HCT116 (cell line): ENCODE data around the gene TSSK6. TPM values are rescaled to one million over a fixed set of nuclear protein-coding genes. Genes with fewer than 3 reads are reported as not detected.

Experiments used
- total RNA-seq: library from RNA; stranded (reverse); gene quantifications from one replicate; pipeline ENCODE4 v1.2.1, GENCODE V29; 2021; ENCODE audit not compliant: unreplicated experiment

Gene TSSK6
- total RNA-seq, 1 experiment from 2014 or later, result 4.1 TPM

Other genes starting within 250 kb of the TSSK6 start
- gene TM6SF2, start 242.2 kb downstream of the TSSK6 start, total RNA-seq, result not detected
- 47.6 TPM for gene SUGP1, start 195.0 kb downstream of the TSSK6 start, total RNA-seq
- gene MAU2, start 194.7 kb downstream of the TSSK6 start, total RNA-seq, result 36.2 TPM
- gene GATAD2A, start 109.9 kb downstream of the TSSK6 start, total RNA-seq, result 130 TPM
- 339 TPM for gene NDUFA13, start 677 bp upstream of the TSSK6 start, total RNA-seq
- gene YJEFN3, start 13.4 kb upstream of the TSSK6 start, total RNA-seq, result 25.3 TPM
- 13.1 TPM for gene CILP2, start 22.7 kb upstream of the TSSK6 start, total RNA-seq
- gene PBX4, start 103.1 kb upstream of the TSSK6 start, total RNA-seq, result 11.6 TPM
- 28.2 TPM for gene LPAR2, start 112.7 kb upstream of the TSSK6 start, total RNA-seq
- gene GMIP, start 128.1 kb upstream of the TSSK6 start, total RNA-seq, result 16.3 TPM
- gene ATP13A1, start 148.1 kb upstream of the TSSK6 start, total RNA-seq, result 73.7 TPM
- 12.8 TPM for gene ZNF101, start 153.3 kb upstream of the TSSK6 start, total RNA-seq
- gene ZNF14, start 217.6 kb upstream of the TSSK6 start, total RNA-seq, result 4.8 TPM